A673 (cell line): ENCODE data around the gene ITPR2. TPM values are rescaled to one million over a fixed set of nuclear protein-coding genes. Genes with fewer than 3 reads are reported as not detected.

ENCODE experiments used
- BruUV-seq: library from RNA; stranded (reverse); fragments of 400-500 nt; replicated peaks from 2 replicates; lab custom pipeline; 2021; lab: Mats Ljungman, UMichigan
- CTCF ChIA-PET: fragments of 300-600 bp; sonication (Branson Sonifier 250); formaldehyde crosslinking; loops from one replicate; lab custom pipeline; 2022; ENCODE audit warnings: antibody characterized with exemption; lab: Charles Lee
- POLR2A ChIA-PET: fragments of 300-600 bp; sonication (Branson Sonifier 250); formaldehyde crosslinking; loops from one replicate; lab custom pipeline; 2022; ENCODE audit warnings: antibody characterized with exemption; ENCODE audit not compliant: low non-redundant PET; lab: Charles Lee
- DNase-seq: peaks from one replicate; pipeline ENCODE4 v3.0.0-alpha.2; 2015; ENCODE audit warnings: low spot score
- H3K27ac ChIP-seq: fragments of 200-600 bp; sonication (generic); 2 replicates; pipeline ENCODE4 v1.5.1; 2016; ENCODE audit warnings: mixed run types, low read depth, mild to moderate bottlenecking, mixed read lengths, antibody characterized with exemption, low read length; ENCODE audit not compliant: poor library complexity, severe bottlenecking
- H3K27me3 ChIP-seq: fragments of 200-600 bp; sonication (generic); replicated peaks from 2 replicates; pipeline ENCODE4 v1.6.1; 2017; ENCODE audit warnings: mixed run types, low read depth, mild to moderate bottlenecking, mixed read lengths, antibody characterized with exemption, low read length; ENCODE audit not compliant: insufficient read depth, poor library complexity
- H3K36me3 ChIP-seq: fragments of 200-600 bp; sonication (generic); 2 replicates; pipeline ENCODE4 v1.6.1; 2016; ENCODE audit warnings: mixed run types, mild to moderate bottlenecking, mixed read lengths, antibody characterized with exemption, low read length; ENCODE audit not compliant: insufficient read depth, poor library complexity, severe bottlenecking
- H3K4me1 ChIP-seq: fragments of 200-600 bp; sonication (generic); 2 replicates; pipeline ENCODE4 v1.6.1; 2017; ENCODE audit warnings: mixed run types, mild to moderate bottlenecking, mixed read lengths, antibody characterized with exemption, low read length; ENCODE audit not compliant: insufficient read depth, poor library complexity, severe bottlenecking
- H3K4me3 ChIP-seq: fragments of 200-600 bp; sonication (generic); 2 replicates; pipeline ENCODE4 v1.5.1; 2016; ENCODE audit warnings: low read depth, mixed run types, mild to moderate bottlenecking, mixed read lengths, low read length; ENCODE audit not compliant: poor library complexity, severe bottlenecking
- H3K9me3 ChIP-seq: fragments of 200-600 bp; sonication (generic); 2 replicates; pipeline ENCODE4 v1.6.1; 2016; ENCODE audit warnings: mixed run types, low read depth, mild to moderate bottlenecking, mixed read lengths, antibody characterized with exemption, low read length; ENCODE audit not compliant: poor library complexity, severe bottlenecking
- CTCF ChIP-seq: fragments of 300-800, 200-600 bp; sonication (generic); conservative IDR thresholded peaks from 2 replicates; pipeline ENCODE4 v1.5.1; 2017; ENCODE audit warnings: low read depth, mild to moderate bottlenecking, antibody characterized with exemption, low read length, moderate library complexity, mixed read lengths
- EZH2 ChIP-seq: fragments of 200-600 bp; sonication (generic); IDR thresholded peaks from 2 replicates; pipeline ENCODE4 v1.6.1; 2017; ENCODE audit warnings: borderline replicate concordance, low read depth, mild to moderate bottlenecking, mixed read lengths, antibody characterized with exemption, low read length; ENCODE audit not compliant: poor library complexity, severe bottlenecking
- intact Hi-C: fragments of 100-400 bp; cut with micrococcal nuclease; formaldehyde crosslinking; loops from one replicate; pipeline ENCODE4 v1.10.0; 2022; ENCODE audit not compliant: unreplicated experiment
- total RNA-seq: library from RNA; stranded (reverse); gene quantifications from 2 replicates; pipeline ENCODE4 v1.2.3, GENCODE V29; 2021

Gene ITPR2
- total RNA-seq, 1 experiment from 2014 or later, result 22.6 TPM

- H3K9me3 ChIP-seq, result no peaks in the 10 kb centered on the region
- POLR2A ChIA-PET, result no interaction called here
- no peaks in the 10 kb centered on the region for H3K27me3 ChIP-seq
- no peak for DNase-seq
- CTCF ChIA-PET, result no interaction called here
- intact Hi-C loops, result no loop called here
- no peak overlapping the region for H3K4me3 ChIP-seq
- TF ChIP-seq EZH2 (no peak), CTCF (no peak)
- no TSS peak for BruUV-seq
- peaks cover 4% of the 10 kb centered on the region for H3K4me1 ChIP-seq
- H3K36me3 ChIP-seq, result no peaks in the 10 kb centered on the region
- H3K27ac ChIP-seq, result no peak overlapping the region
Measured at GRCh38 chr12:26429070-26429691, 403.8 kb downstream of the ITPR2 start.

DNA sequence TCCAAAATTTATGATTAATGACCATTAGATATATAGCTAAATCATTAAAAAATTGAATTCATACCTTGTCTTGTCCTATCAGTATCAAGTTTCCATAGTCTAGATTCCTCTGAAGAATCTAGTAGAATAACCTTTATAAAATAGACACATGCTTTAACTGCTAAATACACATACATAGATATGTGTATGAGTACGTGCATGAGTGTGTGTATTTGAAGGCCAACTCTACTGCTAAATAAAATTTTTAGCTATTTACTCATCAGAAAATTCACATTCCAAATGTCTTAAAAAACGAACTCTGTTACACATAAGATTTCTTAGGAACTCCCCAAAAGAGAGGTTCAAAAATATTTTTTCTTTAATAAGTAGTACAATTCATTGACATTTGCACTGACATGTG, 404.6 kb downstream of the ITPR2 start:
- Histone ChIP-seq H3K4me3 (no peak overlapping the region), H3K36me3 (no peaks in the 10 kb centered on the region), H3K27me3 (no peaks in the 10 kb centered on the region), H3K4me1 (peaks cover 4% of the 10 kb centered on the region), H3K27ac (no peak overlapping the region), H3K9me3 (no peaks in the 10 kb centered on the region)
- intact Hi-C loops, result no loop called here
- BruUV-seq, result no TSS peak
- CTCF ChIA-PET, result no interaction called here
- no peak for DNase-seq
- POLR2A ChIA-PET, result interaction anchor here (0.6 kb wide), 1 partner anchor 475 kb away, joined by 4 read pairs; no protein-coding TSS in a partner anchor
- no peak for TF ChIP-seq CTCF
- TF ChIP-seq EZH2, result no peak

DNA sequence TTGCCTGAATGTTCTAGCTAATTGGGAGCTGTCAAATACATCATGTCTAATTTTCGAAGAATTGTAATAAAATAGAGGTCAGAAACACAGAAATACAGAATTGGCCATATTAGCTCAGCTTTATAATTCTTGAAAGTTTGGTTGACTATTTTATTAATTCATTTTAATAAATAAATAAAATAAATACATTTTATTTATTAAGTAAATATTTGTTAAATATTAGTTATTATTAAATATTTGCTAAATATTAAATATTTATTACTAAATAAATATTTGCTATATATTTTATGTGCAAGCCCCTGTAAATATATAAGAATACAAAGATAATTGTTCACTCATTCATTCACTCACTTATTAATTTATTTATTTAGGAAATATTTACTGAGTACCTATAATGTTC, 406.3 kb downstream of the ITPR2 start:
- TF ChIP-seq EZH2, result no peak
- no peak for TF ChIP-seq CTCF
- Histone ChIP-seq H3K4me3 (no peak overlapping the region), H3K36me3 (no peaks in the 10 kb centered on the region), H3K27me3 (no peaks in the 10 kb centered on the region), H3K27ac (no peak overlapping the region), H3K9me3 (no peaks in the 10 kb centered on the region), H3K4me1 (peaks cover 4% of the 10 kb centered on the region)
- DNase-seq, result no peak
- ChIA-PET CTCF (no interaction called here), POLR2A (no interaction called here)
- BruUV-seq, result no TSS peak
- intact Hi-C loops, result no loop called here
